H9 (cell line): ENCODE results near the gene MYBPC3. TPM values are rescaled to one million over a fixed set of nuclear protein-coding genes. Genes with fewer than 3 reads are reported as not detected.
A peak's percentile ranks its signal among the peaks of the same experiment; 100 is the strongest.

ENCODE experiments used
- DNase-seq: peaks from one replicate; pipeline ENCODE4 v3.0.0-alpha.2; 2017
- H2AFZ ChIP-seq: one replicate; pipeline ENCODE4 v1.6.1; 2013; ENCODE audit warnings: mild to moderate bottlenecking, low read length, control low read depth, moderate library complexity
- H2AK5ac ChIP-seq: 2 replicates; pipeline ENCODE4 v1.6.1; 2013; ENCODE audit warnings: low read length, control low read depth, mixed read lengths; ENCODE audit not compliant: insufficient read length
- H2BK120ac ChIP-seq: one replicate; pipeline ENCODE4 v1.6.1; 2013; ENCODE audit warnings: low read depth, mild to moderate bottlenecking, low read length, control low read depth, inconsistent platforms; ENCODE audit not compliant: poor library complexity, severe bottlenecking
- H2BK12ac ChIP-seq: 2 replicates; pipeline ENCODE4 v1.6.1; 2013; ENCODE audit warnings: low read length, control low read depth, mixed read lengths, low read depth; ENCODE audit not compliant: insufficient read length
- H2BK15ac ChIP-seq: 2 replicates; pipeline ENCODE4 v1.6.1; 2013; ENCODE audit warnings: low read depth, low read length, control low read depth
- H2BK20ac ChIP-seq: one replicate; pipeline ENCODE4 v1.6.1; 2013; ENCODE audit warnings: low read depth, mild to moderate bottlenecking, low read length, control low read depth, inconsistent platforms; ENCODE audit not compliant: poor library complexity, severe bottlenecking
- H2BK5ac ChIP-seq: 2 replicates; pipeline ENCODE4 v1.6.1; 2013; ENCODE audit warnings: low read length, control low read depth, mixed read lengths; ENCODE audit not compliant: insufficient read length
- H3K14ac ChIP-seq: 2 replicates; pipeline ENCODE4 v1.6.1; 2013; ENCODE audit warnings: low read length, control low read depth; ENCODE audit not compliant: insufficient read depth
- H3K18ac ChIP-seq: 2 replicates; pipeline ENCODE4 v1.6.1; 2013; ENCODE audit warnings: low read depth, mild to moderate bottlenecking, mixed read lengths, low read length, control low read depth; ENCODE audit not compliant: insufficient read length
- H3K23ac ChIP-seq: 2 replicates; pipeline ENCODE4 v1.6.1; 2013; ENCODE audit warnings: low read length, control low read depth, mixed read lengths, low read depth; ENCODE audit not compliant: insufficient read length
- H3K23me2 ChIP-seq: 2 replicates; pipeline ENCODE4 v1.6.1; 2013; ENCODE audit warnings: low read depth, mild to moderate bottlenecking, mixed read lengths, low read length, control low read depth; ENCODE audit not compliant: insufficient read length, poor library complexity, severe bottlenecking
- H3K27ac ChIP-seq: 2 replicates; pipeline ENCODE4 v1.5.1; 2013; ENCODE audit warnings: low read length, control low read depth, mixed read lengths, low read depth; ENCODE audit not compliant: insufficient read length
- H3K27me3 ChIP-seq: 2 replicates; pipeline ENCODE4 v1.6.1; 2013; ENCODE audit warnings: low read length, control low read depth, inconsistent platforms; ENCODE audit not compliant: insufficient read depth
- H3K4ac ChIP-seq: 2 replicates; pipeline ENCODE4 v1.6.1; 2013; ENCODE audit warnings: low read depth, mild to moderate bottlenecking, control low read depth, inconsistent platforms, low read length, moderate library complexity
- H3K4me1 ChIP-seq: 2 replicates; pipeline ENCODE4 v1.6.1; 2013; ENCODE audit warnings: low read length, control low read depth, inconsistent platforms; ENCODE audit not compliant: insufficient read depth
- H3K4me2 ChIP-seq: 2 replicates; pipeline ENCODE4 v1.6.1; 2013; ENCODE audit warnings: low read length, control low read depth, mixed read lengths; ENCODE audit not compliant: insufficient read length, insufficient read depth
- H3K56ac ChIP-seq: 2 replicates; pipeline ENCODE4 v1.6.1; 2013; ENCODE audit warnings: low read depth, mild to moderate bottlenecking, mixed read lengths, low read length, control low read depth; ENCODE audit not compliant: insufficient read length
- H3K79me1 ChIP-seq: 2 replicates; pipeline ENCODE4 v1.6.1; 2013; ENCODE audit warnings: low read depth, mild to moderate bottlenecking, moderate library complexity, low read length, control low read depth, inconsistent platforms; ENCODE audit not compliant: insufficient read depth, poor library complexity, severe bottlenecking
- H3K79me2 ChIP-seq: 2 replicates; pipeline ENCODE4 v1.6.1; 2013; ENCODE audit warnings: low read length, control low read depth, inconsistent platforms; ENCODE audit not compliant: insufficient read depth
- H3K9ac ChIP-seq: 2 replicates; pipeline ENCODE4 v1.6.1; 2013; ENCODE audit warnings: low read length, control low read depth, mixed read lengths; ENCODE audit not compliant: insufficient read length; ENCODE audit errors: extremely low read depth
- H3K9me3 ChIP-seq: one replicate; pipeline ENCODE4 v1.6.1; 2013; ENCODE audit warnings: low read depth, low read length, inconsistent platforms; ENCODE audit not compliant: control insufficient read depth
- H3T11ph ChIP-seq: one replicate; pipeline ENCODE4 v1.6.1; 2013; ENCODE audit warnings: mild to moderate bottlenecking, low read length, control low read depth, inconsistent platforms
- H4K20me1 ChIP-seq: one replicate; pipeline ENCODE4 v1.6.1; 2013; ENCODE audit not compliant: control insufficient read depth, insufficient read length, insufficient read depth
- H4K5ac ChIP-seq: 2 replicates; pipeline ENCODE4 v1.6.1; 2013; ENCODE audit warnings: low read depth, mild to moderate bottlenecking, mixed read lengths, low read length, control low read depth; ENCODE audit not compliant: insufficient read length
- H4K8ac ChIP-seq: replicated peaks from 2 replicates; pipeline ENCODE4 v1.6.1; 2013; ENCODE audit warnings: low read length, control low read depth, mixed read lengths, low read depth; ENCODE audit not compliant: insufficient read length
- H4K91ac ChIP-seq: 2 replicates; pipeline ENCODE4 v1.6.1; 2013; ENCODE audit warnings: low read depth, mild to moderate bottlenecking, moderate library complexity, mixed read lengths, low read length, control low read depth; ENCODE audit not compliant: insufficient read length
- H3K27ac Mint-ChIP-seq, 3 experiments: 2 replicates in 2 of 3; 3 replicates in 1 of 3; pipeline ENCODE4 v1.8.0; 2020 to 2021; ENCODE audit warnings: mixed read lengths in 3 of 3, mild to moderate bottlenecking in 1 of 3, moderate library complexity in 1 of 3
- H3K27me3 Mint-ChIP-seq: 2 replicates; pipeline ENCODE4 v1.8.0; 2021; ENCODE audit warnings: low read depth, mild to moderate bottlenecking, moderate library complexity, mixed read lengths
- H3K36me3 Mint-ChIP-seq, 3 experiments: 2 replicates in 2 of 3; 3 replicates in 1 of 3; pipeline ENCODE4 v1.8.0; 2020 to 2021; ENCODE audit warnings: low read depth in 3 of 3, mixed read lengths in 3 of 3; ENCODE audit not compliant: insufficient read depth in 1 of 3
- H3K4me1 Mint-ChIP-seq, 2 experiments: 2 replicates each; pipeline ENCODE4 v1.8.0; 2020; ENCODE audit warnings: mixed read lengths in 2 of 2
- H3K4me3 Mint-ChIP-seq, 2 experiments: 2 replicates in 1 of 2; 3 replicates in 1 of 2; pipeline ENCODE4 v1.8.0; 2020 to 2021; ENCODE audit warnings: mild to moderate bottlenecking in 2 of 2, mixed read lengths in 2 of 2, moderate library complexity in 1 of 2
- H3K9me3 Mint-ChIP-seq, 2 experiments: 2 replicates in 1 of 2; 3 replicates in 1 of 2; pipeline ENCODE4 v1.8.0; 2020; ENCODE audit warnings: mild to moderate bottlenecking in 2 of 2, mixed read lengths in 2 of 2, moderate library complexity in 1 of 2
- CTCF ChIP-seq: fragments of 200-600 bp; sonication (generic); conservative IDR thresholded peaks from 3 replicates; pipeline ENCODE4 v1.8.0; 2021; ENCODE audit warnings: antibody characterized with exemption, mild to moderate bottlenecking
- WGBS: extraction: QIAGEN DNeasy Blood & Tissue Kit; methylation state at CpG from one replicate; pipeline ENCODE4 v1.1.7; 2013; ENCODE audit warnings: missing lambda C conversion rate, low lambda C conversion rate, mixed read lengths; ENCODE audit not compliant: insufficient read length; ENCODE audit errors: extremely low coverage; 5-methylcytosine and 5-hydroxymethylcytosine counted together
- total RNA-seq: library from RNA; stranded (reverse); gene quantifications from 2 replicates; pipeline ENCODE4 v1.2.1, GENCODE V29; 2021

Gene MYBPC3
- total RNA-seq, 1 experiment from 2014 or later: not detected

GRCh38 chr11:47327949-47328348 lies 24.6 kb downstream of the MYBPC3 start:
- Histone ChIP-seq H4K20me1 (no peaks in the 10 kb centered on the region), H3K9ac (no peak overlapping the region), H4K5ac (no peak overlapping the region), H2BK20ac (no peak overlapping the region), H3K79me2 (no peaks in the 10 kb centered on the region), H2AK5ac (no peak overlapping the region), H3K4me1 (no peaks in the 10 kb centered on the region), H2BK12ac (no peak overlapping the region), H3K79me1 (no peaks in the 10 kb centered on the region), H3K4me2 (no peak overlapping the region), H2BK120ac (no peak overlapping the region), H4K8ac (no peak overlapping the region), H2BK5ac (no peak overlapping the region), H3K14ac (no peak overlapping the region), H3K23me2 (no peaks in the 10 kb centered on the region), H3K27me3 (no peaks in the 10 kb centered on the region), H3K27ac (no peak overlapping the region), H3K18ac (no peak overlapping the region), H3K23ac (no peak overlapping the region), H3T11ph (no peak overlapping the region), H3K4ac (no peak overlapping the region), H4K91ac (no peak overlapping the region), H3K9me3 (no peaks in the 10 kb centered on the region), H2BK15ac (no peak overlapping the region), H3K56ac (no peak overlapping the region), H2AFZ (no peak overlapping the region)
- WGBS: no CpG with 5 or more reads among the region's 5 CpGs
- Mint-ChIP-seq H3K27me3 (no peaks in the 10 kb centered on the region), H3K4me3 (no peak overlapping the region), H3K27ac (peak overlapping the region in 2 of 3 experiments; percentile 8 to 79; a peak in 1 of 7 replicates), H3K4me1 (no peaks in the 10 kb centered on the region), H3K9me3 (no peaks in the 10 kb centered on the region), H3K36me3 (peaks cover 4 to 37% (median 28%) of the 10 kb centered on the region in 3 experiments; a peak in 5 of 7 replicates)
- no peak for DNase-seq
- no peak for TF ChIP-seq CTCF
